H1 (cell line): ENCODE measurements around the gene P3R3URF.

Source experiments
- CTCF ChIP-seq, 3 experiments: IDR thresholded peaks; 1 replicate in 2 of 3; 2 replicates in 1 of 3; pipeline versions ENCODE4 v1.5.1 to v1.6.1; 2011; ENCODE audit warnings: low read length in 3 of 3, mild to moderate bottlenecking in 3 of 3, inconsistent platforms in 2 of 3, low read depth in 1 of 3, moderate library complexity in 1 of 3; ENCODE audit not compliant: insufficient read depth in 1 of 3; ENCODE audit errors: control extremely low read depth in 1 of 3
- GABPA ChIP-seq: IDR thresholded peaks from 2 replicates; pipeline ENCODE4 v1.6.1; 2011; ENCODE audit warnings: mild to moderate bottlenecking, low read length, moderate library complexity, borderline replicate concordance; ENCODE audit not compliant: insufficient read depth

GRCh38 chr1:46210561-46210960 is 34.3 kb upstream of the P3R3URF start:
- TF ChIP-seq CTCF (IDR thresholded peaks at IDR 0.05; ENCODE audit: control extremely low read depth in 1 of 3, insufficient read depth in 1 of 3, low read depth in 1 of 3, low read length in 3 of 3), result no peak
- no peak for TF ChIP-seq GABPA
